B cell (primary cell): ENCODE data around the gene FARP2. TPM values are rescaled to one million over a fixed set of nuclear protein-coding genes. Genes with fewer than 3 reads are reported as not detected.

ENCODE experiments used
- ATAC-seq: fragments of 200-7000 bp; cut with Tn5 transposase; one replicate; pipeline ENCODE4 v1.10.0; 2021; ENCODE audit warnings: low read depth, mild to moderate bottlenecking, moderate number of reproducible peaks, moderate library complexity
- CTCF ChIA-PET: fragments of 350-600 bp; sonication (Branson Sonifier 250); formaldehyde crosslinking; loops from one replicate; lab custom pipeline; 2021; ENCODE audit warnings: antibody characterized with exemption, inconsistent platforms; lab: Charles Lee
- POLR2A ChIA-PET: fragments of 350-600 bp; sonication (Branson Sonifier 250); formaldehyde crosslinking; loops from one replicate; lab custom pipeline; 2021; ENCODE audit warnings: antibody characterized with exemption; lab: Charles Lee
- DNase-seq: peaks from one replicate; pipeline ENCODE4 v3.0.0; 2013
- H2AFZ ChIP-seq: 2 replicates; pipeline ENCODE4 v1.6.1; 2012; ENCODE audit warnings: mild to moderate bottlenecking, low read depth, low read length; ENCODE audit not compliant: insufficient read depth, poor library complexity, severe bottlenecking
- H3K27ac ChIP-seq, 2 donors: 1 replicate in 1 of 2; 2 replicates in 1 of 2; pipeline ENCODE4 v1.5.1; 2012 to 2013; ENCODE audit warnings: low read length in 2 of 2, mild to moderate bottlenecking in 2 of 2, moderate library complexity in 1 of 2
- H3K27me3 ChIP-seq, 4 experiments: fragments of 200-600 bp in 1 of 4; sonication (generic) in 1 of 4; replicated peaks in 1 of 4; 1 replicate in 2 of 4; 2 replicates in 2 of 4; pipeline versions ENCODE4 v1.6.1 to v1.7.0; 2013 to 2016; ENCODE audit warnings: low read length in 3 of 4, mild to moderate bottlenecking in 2 of 4, mixed read lengths in 1 of 4, moderate library complexity in 1 of 4; ENCODE audit not compliant: insufficient read depth in 4 of 4, control insufficient read depth in 3 of 4; ENCODE audit errors: control extremely low read depth in 1 of 4
- H3K36me3 ChIP-seq, 2 experiments: replicated peaks in 1 of 2; 1 replicate in 1 of 2; 2 replicates in 1 of 2; pipeline versions ENCODE4 v1.6.1 to v1.7.1; 2013; ENCODE audit warnings: low read length in 1 of 2; ENCODE audit not compliant: insufficient read depth in 2 of 2, control insufficient read depth in 1 of 2; ENCODE audit errors: control extremely low read depth in 1 of 2, extremely low read depth in 1 of 2
- H3K4me1 ChIP-seq, 2 donors: fragments of 200-600 bp in 1 of 2; sonication (generic) in 1 of 2; 1 replicate in 1 of 2; 2 replicates in 1 of 2; pipeline versions ENCODE4 v1.5.1 to v1.6.1; 2013 to 2017; ENCODE audit warnings: low read length in 2 of 2; ENCODE audit not compliant: control insufficient read depth in 2 of 2, insufficient read depth in 2 of 2
- H3K4me2 ChIP-seq: replicated peaks from 2 replicates; pipeline ENCODE3; 2012; ENCODE audit warnings: mild to moderate bottlenecking, low read depth, low read length; ENCODE audit not compliant: poor library complexity, severe bottlenecking
- H3K4me3 ChIP-seq, 5 experiments: fragments of 200-600 bp in 1 of 5; sonication (generic) in 1 of 5; 1 replicate in 3 of 5; 2 replicates in 2 of 5; pipeline versions ENCODE4 v1.5.1 to v1.7.0; 2011 to 2016; ENCODE audit warnings: low read length in 4 of 5, mild to moderate bottlenecking in 4 of 5, low read depth in 2 of 5, control low read depth in 1 of 5, moderate library complexity in 1 of 5; ENCODE audit not compliant: insufficient read depth in 1 of 5; ENCODE audit errors: control extremely low read depth in 1 of 5, extremely low read depth in 1 of 5
- H3K79me2 ChIP-seq: fragments of 200-600 bp; sonication (generic); one replicate; pipeline ENCODE4 v1.6.0; 2016; ENCODE audit warnings: low read length; ENCODE audit not compliant: control insufficient read depth, insufficient read depth
- H3K9ac ChIP-seq: fragments of 200-600 bp; sonication (generic); 2 replicates; pipeline ENCODE4 v1.6.1; 2017; ENCODE audit warnings: mild to moderate bottlenecking, low read length, moderate library complexity
- H3K9me3 ChIP-seq, 3 donors: one replicate each; pipeline versions ENCODE4 v1.6.1 to v1.7.1; 2013; ENCODE audit warnings: low read length in 2 of 3; ENCODE audit not compliant: control insufficient read depth in 2 of 3, insufficient read depth in 1 of 3; ENCODE audit errors: control extremely low read depth in 1 of 3
- H4K20me1 ChIP-seq: 2 replicates; pipeline ENCODE4 v1.6.0; 2012; ENCODE audit warnings: mild to moderate bottlenecking, low read length; ENCODE audit not compliant: insufficient read depth, control insufficient read depth, poor library complexity, severe bottlenecking
- H3K27ac Mint-ChIP-seq: one replicate; pipeline ENCODE4 v1.8.0; 2021; ENCODE audit warnings: mixed read lengths
- H3K27me3 Mint-ChIP-seq: one replicate; pipeline ENCODE4 v1.8.0; 2021; ENCODE audit warnings: mixed read lengths
- H3K4me1 Mint-ChIP-seq: one replicate; pipeline ENCODE4 v1.8.0; 2021; ENCODE audit warnings: mixed read lengths
- H3K4me3 Mint-ChIP-seq: one replicate; pipeline ENCODE4 v1.8.0; 2021; ENCODE audit warnings: mixed read lengths
- H3K9me3 Mint-ChIP-seq: one replicate; pipeline ENCODE4 v1.8.0; 2022; ENCODE audit warnings: mixed read lengths; ENCODE audit not compliant: insufficient read depth
- EZH2 ChIP-seq: IDR thresholded peaks from 2 replicates; pipeline ENCODE4 v1.6.1; 2012; ENCODE audit warnings: borderline replicate concordance, low read depth, mild to moderate bottlenecking, moderate library complexity, low read length; ENCODE audit not compliant: insufficient read depth, poor library complexity, severe bottlenecking
- WGBS: methylation state at CpG from one replicate; pipeline ENCODE4 v1.1.5; 2013; ENCODE audit warnings: missing lambda C conversion rate; ENCODE audit not compliant: insufficient coverage; 5-methylcytosine and 5-hydroxymethylcytosine counted together
- intact Hi-C: fragments of 100-400 bp; cut with micrococcal nuclease; formaldehyde crosslinking; loops from one replicate; pipeline ENCODE4 v1.10.0; 2022
- polyA plus RNA-seq: library from polyadenylated mRNA; depleted of rRNA; stranded (reverse); fragments of >200 nt; gene quantifications from 2 replicates; pipeline ENCODE4 v1.2.3, GENCODE V29; 2012
- total RNA-seq, 2 donors: library from RNA; stranded (reverse); fragments of 120-200 nt in 1 of 2; gene quantifications; 1 replicate in 1 of 2; 2 replicates in 1 of 2; pipeline versions ENCODE4 v1.2.3 to v1.2.4, GENCODE V29; 2013 to 2022
- TF ChIP-seq, protein P1 (sequence below): fragments of 200-600 bp; IDR thresholded peaks from one replicate; pipeline ENCODE4 v1.8.0; 2022; ENCODE audit warnings: antibody characterized with exemption, mild to moderate bottlenecking

FARP2 gene
- total and polyA plus RNA-seq, 2 donors (not counting 1 experiment from before 2014, with no cell fraction given), result 37.1 to 114 TPM

DNA sequence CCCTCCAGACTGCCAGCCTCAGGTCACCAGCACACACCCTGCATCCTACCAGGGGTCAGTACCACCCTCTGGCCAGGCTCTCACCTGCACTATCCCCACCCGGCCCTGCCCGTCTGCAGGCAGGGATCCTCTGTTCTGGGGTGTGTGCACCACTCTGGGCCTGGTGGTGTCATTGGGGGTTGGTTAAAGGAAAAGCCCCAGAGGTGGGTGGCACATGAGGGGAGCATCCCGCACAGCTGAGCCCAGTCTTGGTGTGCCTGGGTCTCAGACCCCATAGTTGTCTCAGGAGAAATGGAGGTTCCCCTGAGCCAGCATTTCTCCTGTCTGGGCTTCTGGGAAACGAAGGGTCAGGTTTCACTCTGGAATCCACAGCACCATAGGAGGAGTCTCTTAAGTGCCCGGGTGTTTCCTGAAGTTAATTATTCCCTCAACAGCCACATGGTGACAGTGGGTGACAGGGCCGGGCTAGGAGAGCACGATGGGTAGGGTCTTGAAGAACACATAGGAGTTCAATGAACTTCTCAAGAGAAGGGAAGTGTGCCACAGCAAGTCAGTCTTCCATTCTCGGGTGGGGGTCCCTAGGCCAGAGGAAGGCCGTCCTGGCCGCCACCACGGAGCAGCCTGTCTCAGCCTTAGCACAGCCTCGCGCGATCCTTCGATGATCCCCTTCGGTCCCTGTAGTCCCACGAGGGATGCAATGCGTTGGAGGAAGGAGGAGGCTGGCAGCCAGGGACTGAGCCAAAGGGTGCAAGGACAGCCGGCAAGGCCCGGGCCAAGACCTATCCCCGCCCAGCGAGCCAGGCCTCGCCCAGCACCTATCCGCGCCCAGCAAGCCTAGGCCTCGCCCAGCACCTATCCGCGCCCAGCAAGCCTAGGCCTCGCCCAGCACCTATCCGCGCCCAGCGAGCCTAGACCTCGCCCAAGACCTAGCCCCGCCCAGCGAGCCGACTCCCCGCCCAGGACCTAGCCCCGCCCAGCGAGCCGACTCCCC is 1.1 kb upstream of the FARP2 start:
- CTCF ChIA-PET, result interaction anchor here (1.0 kb wide), 1 partner anchor 37 kb away, joined by 3 read pairs; no protein-coding TSS in a partner anchor
- Mint-ChIP-seq H3K27ac (peak overlapping the region; percentile 83), H3K4me1 (peaks cover 30% of the 10 kb centered on the region), H3K27me3 (no peaks in the 10 kb centered on the region), H3K9me3 (no peaks in the 10 kb centered on the region), H3K4me3 (peak overlapping the region; percentile 44)
- no peak overlapping the region for H2AFZ ChIP-seq
- intact Hi-C loops, result loop anchor here (5.0 kb wide), 3 partner anchors 203 to 793 kb away; partner anchors contain the start of genes DTYMK, DUSP28 and PPP1R7
- POLR2A ChIA-PET, result no interaction called here
- peaks cover 33 to 38% of the 10 kb centered on the region in 2 donors for H3K4me1 ChIP-seq
- H3K79me2 ChIP-seq, result peaks cover 38% of the 10 kb centered on the region
- 79% methylated on average over 27 of the region's 40 CpGs for WGBS
- H4K20me1 ChIP-seq, result peaks cover 14% of the 10 kb centered on the region
- peak; percentile 77 for DNase-seq
- peak overlapping the region; percentile 31 to 61 for H3K27ac ChIP-seq
- TF ChIP-seq, protein P1, sequence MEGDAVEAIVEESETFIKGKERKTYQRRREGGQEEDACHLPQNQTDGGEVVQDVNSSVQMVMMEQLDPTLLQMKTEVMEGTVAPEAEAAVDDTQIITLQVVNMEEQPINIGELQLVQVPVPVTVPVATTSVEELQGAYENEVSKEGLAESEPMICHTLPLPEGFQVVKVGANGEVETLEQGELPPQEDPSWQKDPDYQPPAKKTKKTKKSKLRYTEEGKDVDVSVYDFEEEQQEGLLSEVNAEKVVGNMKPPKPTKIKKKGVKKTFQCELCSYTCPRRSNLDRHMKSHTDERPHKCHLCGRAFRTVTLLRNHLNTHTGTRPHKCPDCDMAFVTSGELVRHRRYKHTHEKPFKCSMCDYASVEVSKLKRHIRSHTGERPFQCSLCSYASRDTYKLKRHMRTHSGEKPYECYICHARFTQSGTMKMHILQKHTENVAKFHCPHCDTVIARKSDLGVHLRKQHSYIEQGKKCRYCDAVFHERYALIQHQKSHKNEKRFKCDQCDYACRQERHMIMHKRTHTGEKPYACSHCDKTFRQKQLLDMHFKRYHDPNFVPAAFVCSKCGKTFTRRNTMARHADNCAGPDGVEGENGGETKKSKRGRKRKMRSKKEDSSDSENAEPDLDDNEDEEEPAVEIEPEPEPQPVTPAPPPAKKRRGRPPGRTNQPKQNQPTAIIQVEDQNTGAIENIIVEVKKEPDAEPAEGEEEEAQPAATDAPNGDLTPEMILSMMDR, result no peak
- no peak for TF ChIP-seq EZH2
- peak overlapping the region; percentile 39 for H3K9ac ChIP-seq
- no peaks in the 10 kb centered on the region for H3K27me3 ChIP-seq
- peak; percentile 6 for ATAC-seq
- H3K4me2 ChIP-seq, result peak overlapping the region; percentile 66
- H3K9me3 ChIP-seq, result peaks cover 0 to 5% (median 0%) of the 10 kb centered on the region in 3 donors
- peak overlapping the region in 3 of 5 experiments; percentile 25 to 41 (median 38) for H3K4me3 ChIP-seq
- H3K36me3 ChIP-seq, result peaks cover 2 to 24% of the 10 kb centered on the region in 2 experiments
